GM19023 (cell line): ENCODE data around the gene PDX1.

Experiments
- ATAC-seq: cut with Tn5 transposase; IDR thresholded peaks from one replicate; pipeline ENCODE4 v1.9.1; 2021; ENCODE audit warnings: mild to moderate bottlenecking, moderate library complexity; ENCODE audit not compliant: unreplicated experiment

Gene PDX1

DNA sequence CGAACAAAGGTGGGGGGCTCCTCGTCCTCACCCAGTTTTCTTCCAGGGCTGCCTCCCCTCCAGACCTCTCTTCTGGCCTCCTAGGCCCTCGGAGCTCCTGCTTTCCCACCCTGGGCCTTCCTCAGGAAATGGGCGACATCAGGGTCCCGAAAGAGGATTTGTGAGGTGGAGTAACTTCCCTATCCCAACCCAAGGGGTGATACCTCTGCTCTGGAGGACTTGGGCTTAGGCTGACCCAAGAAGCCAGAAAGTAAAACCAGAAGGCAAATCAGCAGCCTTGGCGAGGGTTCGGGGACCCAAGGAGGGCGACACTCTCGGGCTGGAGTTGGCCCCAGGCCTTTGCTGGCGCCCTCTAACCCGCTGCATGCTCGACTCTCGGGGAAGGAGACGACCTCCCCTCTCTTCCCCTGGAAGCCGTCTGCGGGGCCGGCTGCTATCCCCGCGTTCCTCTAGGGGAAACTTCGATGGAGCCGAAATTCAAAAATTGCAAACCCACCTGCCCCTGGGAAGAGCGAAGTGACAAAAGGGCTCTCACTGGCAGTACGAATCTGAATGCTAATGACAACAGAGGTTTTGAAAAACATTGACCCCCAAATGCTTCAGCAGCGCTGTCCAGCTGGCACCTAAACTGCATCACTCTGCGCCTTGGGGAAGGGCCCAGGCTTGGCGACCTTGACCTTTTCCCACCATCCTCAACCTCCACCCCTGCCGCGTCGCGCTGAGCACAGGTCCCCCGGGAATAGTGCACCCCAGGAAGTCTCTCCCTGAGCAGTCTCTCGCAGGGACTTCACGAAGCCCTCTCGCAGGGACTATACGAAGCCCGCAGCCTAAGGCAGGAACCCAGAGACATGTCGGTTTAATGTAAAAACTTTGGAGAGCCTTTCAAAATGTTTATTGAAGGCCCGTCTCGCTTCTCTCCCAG, 2.4 kb downstream of the PDX1 start:
- no peak for ATAC-seq

DNA sequence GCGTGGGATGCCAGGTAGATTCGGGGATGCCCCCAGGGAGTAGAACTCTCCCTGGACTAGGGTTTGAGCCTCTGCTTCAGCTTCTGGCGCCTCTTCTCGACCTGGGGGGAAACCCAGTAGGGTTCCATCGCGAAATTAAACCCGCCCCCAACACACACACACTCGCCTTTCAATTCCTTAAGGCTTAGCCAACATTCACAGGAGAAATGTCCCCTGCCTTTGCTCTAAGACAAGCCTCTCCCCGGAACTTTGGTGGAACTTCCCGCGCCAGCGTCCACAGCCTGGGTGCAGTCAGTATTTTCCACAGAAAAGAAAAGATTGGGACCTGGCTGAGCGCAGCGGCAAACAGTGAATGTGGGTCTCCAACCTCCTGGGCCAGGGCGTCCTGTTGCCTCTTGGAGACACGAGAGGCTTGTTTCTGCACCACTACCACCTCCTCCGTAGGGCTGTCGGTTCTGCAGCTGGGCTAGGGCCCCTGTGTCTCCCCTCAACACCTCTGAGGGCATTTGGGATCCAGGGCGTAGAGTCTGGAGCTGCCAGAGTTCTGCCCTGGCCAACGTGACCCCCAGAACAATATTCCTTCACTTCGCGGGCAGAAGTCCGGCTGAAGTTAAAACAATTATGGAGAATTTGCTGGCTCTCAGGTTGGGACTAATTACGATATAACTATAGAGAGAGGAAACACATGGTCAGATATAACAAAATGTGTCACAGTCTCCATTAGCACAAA, 3.2 kb downstream of the PDX1 start:
- ATAC-seq: no peak

DNA sequence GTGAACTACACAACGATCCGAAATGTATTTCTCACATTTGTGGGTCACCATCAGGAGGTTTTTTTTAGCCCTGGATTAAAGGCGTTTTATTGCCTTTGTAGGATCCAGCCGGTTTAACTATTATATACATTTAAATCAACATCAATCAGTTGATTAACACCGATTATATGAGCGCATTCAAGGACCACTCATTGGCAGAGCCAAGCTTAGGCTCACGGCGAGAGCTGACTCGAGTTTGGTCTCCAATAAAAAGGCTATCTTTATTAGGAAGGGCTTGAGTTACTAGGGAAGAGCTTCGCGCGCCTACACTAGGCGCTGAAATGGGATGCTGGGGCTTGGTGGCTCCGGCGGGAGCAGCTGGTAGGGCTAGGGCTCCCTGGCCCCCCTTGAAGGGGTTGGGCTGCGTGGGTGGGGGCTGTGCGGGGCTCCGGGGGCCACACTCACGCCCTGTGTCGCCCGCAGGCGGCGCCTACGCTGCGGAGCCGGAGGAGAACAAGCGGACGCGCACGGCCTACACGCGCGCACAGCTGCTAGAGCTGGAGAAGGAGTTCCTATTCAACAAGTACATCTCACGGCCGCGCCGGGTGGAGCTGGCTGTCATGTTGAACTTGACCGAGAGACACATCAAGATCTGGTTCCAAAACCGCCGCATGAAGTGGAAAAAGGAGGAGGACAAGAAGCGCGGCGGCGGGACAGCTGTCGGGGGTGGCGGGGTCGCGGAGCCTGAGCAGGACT, 4.2 kb downstream of the PDX1 start:
- no peak for ATAC-seq

DNA sequence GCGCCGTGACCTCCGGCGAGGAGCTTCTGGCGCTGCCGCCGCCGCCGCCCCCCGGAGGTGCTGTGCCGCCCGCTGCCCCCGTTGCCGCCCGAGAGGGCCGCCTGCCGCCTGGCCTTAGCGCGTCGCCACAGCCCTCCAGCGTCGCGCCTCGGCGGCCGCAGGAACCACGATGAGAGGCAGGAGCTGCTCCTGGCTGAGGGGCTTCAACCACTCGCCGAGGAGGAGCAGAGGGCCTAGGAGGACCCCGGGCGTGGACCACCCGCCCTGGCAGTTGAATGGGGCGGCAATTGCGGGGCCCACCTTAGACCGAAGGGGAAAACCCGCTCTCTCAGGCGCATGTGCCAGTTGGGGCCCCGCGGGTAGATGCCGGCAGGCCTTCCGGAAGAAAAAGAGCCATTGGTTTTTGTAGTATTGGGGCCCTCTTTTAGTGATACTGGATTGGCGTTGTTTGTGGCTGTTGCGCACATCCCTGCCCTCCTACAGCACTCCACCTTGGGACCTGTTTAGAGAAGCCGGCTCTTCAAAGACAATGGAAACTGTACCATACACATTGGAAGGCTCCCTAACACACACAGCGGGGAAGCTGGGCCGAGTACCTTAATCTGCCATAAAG, 4.8 kb downstream of the PDX1 start:
- ATAC-seq: no peak

DNA sequence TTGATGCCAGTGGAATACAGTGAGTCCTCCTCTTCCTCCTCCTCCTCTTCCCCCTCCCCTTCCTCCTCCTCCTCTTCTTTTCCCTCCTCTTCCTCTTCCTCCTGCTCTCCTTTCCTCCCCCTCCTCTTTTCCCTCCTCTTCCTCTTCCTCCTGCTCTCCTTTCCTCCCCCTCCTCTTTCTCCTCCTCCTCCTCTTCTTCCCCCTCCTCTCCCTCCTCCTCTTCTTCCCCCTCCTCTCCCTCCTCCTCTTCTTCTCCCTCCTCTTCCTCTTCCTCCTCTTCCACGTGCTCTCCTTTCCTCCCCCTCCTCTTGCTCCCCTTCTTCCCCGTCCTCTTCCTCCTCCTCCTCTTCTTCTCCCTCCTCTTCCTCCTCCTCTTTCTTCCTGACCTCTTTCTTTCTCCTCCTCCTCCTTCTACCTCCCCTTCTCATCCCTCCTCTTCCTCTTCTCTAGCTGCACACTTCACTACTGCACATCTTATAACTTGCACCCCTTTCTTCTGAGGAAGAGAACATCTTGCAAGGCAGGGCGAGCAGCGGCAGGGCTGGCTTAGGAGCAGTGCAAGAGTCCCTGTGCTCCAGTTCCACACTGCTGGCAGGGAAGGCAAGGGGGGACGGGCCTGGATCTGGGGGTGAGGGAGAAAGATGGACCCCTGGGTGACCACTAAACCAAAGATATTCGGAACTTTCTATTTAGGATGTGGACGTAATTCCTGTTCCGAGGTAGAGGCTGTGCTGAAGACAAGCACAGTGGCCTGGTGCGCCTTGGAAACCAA, 5.6 kb downstream of the PDX1 start:
- no peak for ATAC-seq

DNA sequence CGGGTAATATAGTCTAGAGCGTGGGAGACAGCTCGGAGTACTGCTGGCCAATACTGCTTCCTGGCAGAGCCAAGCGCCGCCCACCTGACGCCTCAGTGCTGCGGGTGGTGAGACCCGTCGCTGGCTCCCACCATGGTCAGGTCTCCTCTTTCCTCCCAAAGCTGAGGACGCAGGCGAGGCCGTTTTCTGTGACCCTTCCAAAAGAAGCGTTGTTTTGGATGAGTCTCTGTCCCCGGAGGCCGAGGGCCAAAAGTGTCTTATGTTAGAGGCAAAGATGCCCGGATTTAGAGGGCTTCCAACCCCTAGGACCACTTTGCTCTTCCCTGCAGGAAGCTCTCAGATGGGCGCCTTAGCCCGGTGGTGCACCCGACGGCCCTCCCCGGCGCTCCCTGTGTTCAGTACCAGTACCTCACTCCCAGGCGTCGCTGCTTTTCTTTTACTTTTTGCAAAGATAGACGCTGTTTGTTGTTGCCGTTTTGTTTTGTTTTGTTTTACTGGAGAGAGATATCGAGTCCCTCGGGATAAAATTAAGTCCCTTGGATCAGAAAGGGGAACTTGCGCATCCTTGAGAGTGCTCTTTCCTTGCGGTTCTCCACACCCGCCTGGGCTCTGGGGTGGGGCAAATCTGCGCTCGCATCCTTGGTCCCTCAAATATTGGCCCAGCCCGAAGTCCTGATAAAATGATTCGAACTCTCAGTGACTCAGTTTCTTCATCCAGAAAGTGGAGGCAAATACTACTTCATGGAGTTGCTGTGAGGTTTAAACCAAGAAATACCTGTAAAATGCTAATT, 7.0 kb downstream of the PDX1 start:
- ATAC-seq: no peak

DNA sequence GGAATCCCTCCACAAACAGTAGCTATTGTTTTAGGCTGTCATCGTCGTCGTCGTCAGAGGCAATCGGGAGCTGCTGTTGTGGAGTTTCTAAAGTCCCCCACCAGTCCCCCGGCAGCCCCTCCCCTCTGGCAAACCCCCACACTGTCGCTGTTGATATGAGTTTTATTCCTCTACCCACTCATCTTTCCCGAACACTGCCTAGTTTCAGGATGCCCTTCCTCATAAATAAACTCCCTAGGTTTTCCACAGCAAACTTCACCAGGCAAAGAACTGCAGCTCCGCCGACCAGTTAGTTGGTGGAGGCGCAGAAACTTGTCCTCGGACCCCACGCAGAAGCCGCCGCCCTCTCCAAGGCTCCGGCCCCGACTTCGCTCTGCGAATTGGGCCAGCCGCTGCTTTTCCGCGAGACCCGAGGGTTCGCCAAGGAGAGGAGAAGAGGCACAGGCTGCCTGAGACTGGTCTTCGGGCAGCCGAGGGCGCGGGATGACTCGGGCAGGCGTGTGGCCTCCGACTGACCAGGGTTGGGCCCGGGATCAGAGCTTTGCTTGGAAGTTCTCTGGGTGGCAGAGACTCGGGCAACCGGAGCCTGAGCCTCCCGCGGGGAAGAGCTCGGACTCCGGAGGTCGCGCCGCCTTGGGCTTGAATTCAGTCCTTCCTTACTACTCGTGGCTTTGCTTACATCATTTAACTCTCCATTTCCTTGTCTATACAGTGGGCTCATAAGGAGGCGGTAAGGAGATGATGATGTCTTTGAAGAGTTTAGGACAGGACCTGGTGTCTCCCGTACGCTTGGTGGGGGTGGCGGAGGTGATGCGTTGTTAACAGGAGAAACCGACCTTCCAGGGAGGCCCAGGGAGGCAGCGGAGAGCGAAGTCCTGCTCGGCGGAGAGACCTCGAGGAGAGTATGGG, 7.9 kb downstream of the PDX1 start:
- no peak for ATAC-seq

DNA sequence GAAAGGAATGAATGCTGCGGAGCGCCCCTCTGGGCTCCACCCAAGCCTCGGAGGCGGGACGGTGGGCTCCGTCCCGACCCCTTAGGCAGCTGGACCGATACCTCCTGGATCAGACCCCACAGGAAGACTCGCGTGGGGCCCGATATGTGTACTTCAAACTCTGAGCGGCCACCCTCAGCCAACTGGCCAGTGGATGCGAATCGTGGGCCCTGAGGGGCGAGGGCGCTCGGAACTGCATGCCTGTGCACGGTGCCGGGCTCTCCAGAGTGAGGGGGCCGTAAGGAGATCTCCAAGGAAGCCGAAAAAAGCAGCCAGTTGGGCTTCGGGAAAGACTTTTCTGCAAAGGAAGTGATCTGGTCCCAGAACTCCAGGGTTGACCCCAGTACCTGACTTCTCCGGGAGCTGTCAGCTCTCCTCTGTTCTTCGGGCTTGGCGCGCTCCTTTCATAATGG, 8.6 kb downstream of the PDX1 start:
- ATAC-seq: no peak

DNA sequence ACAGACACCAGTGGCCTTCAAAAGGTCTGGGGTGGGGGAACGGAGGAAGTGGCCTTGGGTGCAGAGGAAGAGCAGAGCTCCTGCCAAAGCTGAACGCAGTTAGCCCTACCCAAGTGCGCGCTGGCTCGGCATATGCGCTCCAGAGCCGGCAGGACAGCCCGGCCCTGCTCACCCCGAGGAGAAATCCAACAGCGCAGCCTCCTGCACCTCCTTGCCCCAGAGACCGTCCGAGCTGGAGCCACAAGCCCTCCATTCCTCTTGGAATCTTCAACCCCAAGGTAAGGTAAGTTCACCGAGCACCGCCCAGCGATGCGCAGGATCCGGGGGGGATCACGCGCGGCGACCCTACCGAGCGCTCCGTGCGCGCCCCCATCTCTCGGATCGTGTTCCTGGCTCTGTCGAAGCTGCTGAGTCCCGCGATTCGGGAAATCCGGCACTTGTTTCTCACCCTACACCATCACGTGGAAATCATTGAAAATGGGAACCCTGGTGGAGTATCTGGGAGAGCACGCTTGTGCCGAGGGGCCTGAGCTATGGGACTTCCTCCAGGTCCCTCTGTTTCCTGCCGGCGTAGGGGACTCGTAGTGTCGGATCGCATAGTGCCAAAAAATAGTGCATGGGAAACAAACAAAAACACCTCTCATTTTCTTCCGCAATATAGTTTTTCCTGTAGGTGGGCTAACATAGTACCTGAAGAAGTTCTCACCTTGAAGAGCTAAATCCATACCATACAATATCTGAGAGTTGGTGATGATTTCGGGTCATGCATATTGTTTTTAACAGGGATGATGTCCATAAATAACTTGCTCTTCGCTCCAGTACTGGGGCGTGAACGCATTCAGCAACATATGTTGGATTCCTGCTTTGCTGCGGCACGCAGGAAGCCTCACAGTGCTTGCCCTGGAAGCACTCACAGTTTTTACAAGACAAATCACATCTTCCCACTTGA, 9.3 kb downstream of the PDX1 start:
- no peak for ATAC-seq

DNA sequence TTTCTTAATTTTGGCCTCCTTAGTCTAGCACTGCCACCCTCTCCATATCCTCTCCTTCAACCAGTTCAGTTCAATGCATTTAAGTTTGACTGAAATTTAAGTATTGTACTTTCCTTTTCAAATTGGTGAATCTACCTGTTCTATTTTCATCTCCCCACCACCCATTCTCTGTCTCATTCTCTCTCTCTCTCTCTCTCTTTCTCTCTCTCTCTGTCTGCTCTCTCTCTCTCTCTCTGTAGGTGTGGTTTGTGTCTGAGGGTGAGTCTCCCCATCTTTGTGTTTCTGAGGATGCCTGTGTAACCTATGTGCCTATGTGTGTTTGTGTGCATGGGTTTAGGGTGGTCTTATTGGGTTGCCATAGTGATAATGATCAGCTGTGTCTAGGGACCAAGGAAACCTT, 10.1 kb downstream of the PDX1 start:
- no peak for ATAC-seq

DNA sequence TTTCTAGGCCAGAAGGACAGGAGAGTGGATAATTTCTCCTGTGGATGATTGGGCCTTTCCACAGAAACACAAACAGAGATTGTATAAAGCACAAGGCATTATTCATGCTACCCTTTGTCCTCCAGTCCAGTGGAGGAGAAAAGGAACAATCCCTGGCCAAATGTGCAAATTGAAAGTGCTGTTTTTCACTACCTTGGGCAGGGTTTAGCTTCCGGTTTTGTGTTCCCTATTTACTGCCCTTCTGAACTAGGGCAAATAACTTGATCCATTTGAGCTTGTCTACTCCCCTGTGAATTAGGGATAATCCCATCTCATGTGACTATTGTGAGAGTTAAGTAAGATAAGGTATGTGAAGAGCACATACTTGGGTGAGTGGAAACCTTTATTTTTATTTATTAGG, 13.3 kb downstream of the PDX1 start:
- no peak for ATAC-seq

DNA sequence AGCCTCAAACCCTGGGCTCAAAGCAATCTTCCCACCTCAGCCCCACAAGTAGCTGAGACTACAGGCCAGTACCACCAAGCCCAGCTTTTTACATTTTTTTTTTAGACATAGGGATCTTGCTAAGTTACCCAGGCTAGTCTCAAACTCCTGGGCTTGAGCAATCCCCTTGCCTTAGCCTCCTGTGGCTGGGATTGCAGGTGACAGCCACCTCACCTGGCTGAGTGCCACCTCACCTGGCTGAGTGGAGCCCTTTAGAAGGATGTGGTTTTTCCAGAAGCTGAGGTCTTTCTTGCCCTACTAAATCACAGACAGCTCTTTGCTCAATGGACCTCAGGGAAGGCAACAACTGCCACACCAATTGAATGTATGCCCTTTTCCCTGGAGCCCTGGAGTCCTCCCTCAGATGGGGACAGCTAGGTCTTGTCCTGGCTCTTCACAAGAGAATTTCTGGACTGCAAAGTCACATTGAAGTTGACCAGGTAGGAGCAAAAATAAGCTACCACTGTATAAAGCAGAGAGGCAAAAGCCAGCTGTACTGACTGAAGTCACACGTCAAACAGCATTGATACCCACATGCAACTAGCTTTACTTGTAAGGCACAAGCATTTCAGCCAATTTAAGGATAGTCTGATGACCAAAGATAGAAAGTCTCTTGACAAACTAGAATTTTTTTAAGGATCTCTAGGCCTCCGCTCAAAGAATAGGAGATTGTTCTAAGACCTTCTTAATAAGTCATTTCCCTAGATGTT, 14.0 kb downstream of the PDX1 start:
- no peak for ATAC-seq

DNA sequence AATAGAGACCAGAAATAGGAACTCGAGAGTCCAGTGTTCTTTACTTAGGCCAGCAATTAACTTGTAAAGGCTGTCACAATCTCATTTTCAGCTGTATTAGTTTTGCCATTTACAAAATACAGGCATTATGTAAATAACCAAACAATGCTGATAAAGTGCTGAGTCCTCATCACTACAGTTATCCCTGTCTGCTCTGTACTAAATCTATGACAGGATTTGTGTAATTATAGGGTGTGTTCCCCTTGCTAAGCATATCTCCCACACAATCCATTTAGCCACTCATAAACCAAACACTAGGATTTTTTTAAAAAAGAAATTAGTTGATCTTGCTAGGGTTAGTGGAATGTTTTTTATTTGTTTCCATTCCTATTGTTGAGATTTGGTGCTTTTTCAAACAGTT, 23.2 kb downstream of the PDX1 start:
- ATAC-seq: no peak

DNA sequence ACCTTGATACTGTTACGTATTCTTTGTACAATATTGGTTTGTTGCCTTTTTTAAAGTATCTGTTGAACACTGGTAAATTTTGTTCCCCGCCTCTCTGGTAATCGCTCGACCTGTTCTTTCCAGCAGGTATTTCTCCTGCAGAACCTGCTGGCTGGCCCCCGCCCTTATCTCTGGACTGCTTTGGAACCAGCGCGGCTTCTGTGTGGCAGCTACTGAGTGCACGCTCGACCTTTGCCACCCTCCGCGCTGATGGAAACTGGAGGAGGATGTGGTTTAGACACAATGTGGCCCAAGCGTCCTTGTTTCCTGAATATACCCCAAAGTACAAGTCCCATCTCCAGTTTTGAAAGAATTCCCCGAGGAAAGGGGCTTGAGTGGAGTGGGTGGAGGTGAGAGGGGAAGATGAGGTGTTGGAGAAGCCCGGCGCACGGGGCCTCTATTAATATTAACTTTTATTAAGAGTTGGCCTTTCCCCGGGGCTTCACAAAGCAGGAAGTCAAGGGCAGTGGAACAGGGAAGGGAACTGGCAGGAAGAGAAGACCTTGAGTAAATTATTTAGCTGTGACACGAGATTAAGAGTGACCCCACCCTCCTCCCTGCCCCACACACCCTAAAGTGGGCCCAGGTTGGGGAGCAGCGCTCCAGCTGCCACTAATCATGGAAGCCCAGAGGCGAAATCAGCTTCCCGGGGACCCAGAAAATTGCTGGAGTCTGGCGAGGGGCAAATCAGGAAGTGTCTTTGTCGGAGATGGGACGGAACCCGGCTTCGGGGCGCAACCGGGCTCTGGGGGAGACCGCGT, 33.3 kb downstream of the PDX1 start:
- peak; percentile 15 for ATAC-seq

DNA sequence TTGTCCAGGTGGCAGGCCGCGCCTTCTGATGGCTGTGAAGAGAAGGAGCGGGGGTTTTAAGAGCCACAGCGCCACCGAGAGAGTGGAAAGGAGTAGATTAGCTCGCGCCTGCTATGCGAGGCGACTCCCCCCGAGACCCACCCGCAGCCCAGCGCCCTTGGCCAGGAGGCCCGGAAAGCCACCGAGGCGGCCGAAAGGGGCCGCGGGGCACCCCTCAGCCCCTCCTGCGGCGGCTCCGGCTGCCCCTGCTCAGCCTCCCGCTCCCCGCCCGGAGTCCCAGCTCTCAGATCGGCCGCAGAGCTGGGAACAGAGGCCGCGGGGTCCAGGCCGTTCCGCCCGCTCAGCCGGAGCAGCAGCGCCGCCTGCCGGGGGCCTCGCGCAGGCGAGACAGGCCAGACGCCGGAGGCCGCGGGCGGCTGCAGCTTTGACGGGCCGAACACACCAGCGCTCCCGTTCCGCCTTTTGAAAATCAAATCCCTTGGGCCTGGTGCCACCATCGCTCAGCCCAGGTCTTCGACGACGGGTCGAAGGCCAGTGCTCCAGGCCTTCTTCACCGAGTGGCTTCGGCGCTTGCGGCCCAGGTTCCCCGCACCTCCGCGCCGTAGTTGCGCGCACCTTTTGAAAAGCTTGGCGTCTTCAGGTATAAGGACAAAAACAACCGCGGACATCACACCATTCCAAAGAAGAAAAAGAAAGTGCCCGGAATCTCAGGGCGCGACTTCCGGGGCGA, 34.0 kb downstream of the PDX1 start:
- ATAC-seq: peak; percentile 89
